CD4-positive, alpha-beta T cell treated with Interleukin-17A for 4 hours (primary cell): ENCODE results near the gene REXO5.
"Not testable (repeated sequence)": the region's sequence is repeated elsewhere in the genome, so short reads cannot be mapped to it uniquely, and the experiment has no call there.

Experiments used
- DNase-seq: peaks from one replicate; pipeline ENCODE4 v3.0.0-alpha.2; 2020; ENCODE audit warnings: mixed read lengths

Gene REXO5

GRCh38 chr16:20801278-20801677, 5.0 kb upstream of the REXO5 start:
- DNase-seq: no peak

- DNase-seq: no peak
Observed at GRCh38 chr16:20803192-20803560, 3.2 kb upstream of the REXO5 start.

GRCh38 chr16:20803561-20804214, 2.6 kb upstream of the REXO5 start:
- DNase-seq: no peak

GRCh38 chr16:20805684-20806167, 601 bp upstream of the REXO5 start:
- not testable (repeated sequence) for DNase-seq

GRCh38 chr16:20807862-20808261, 1.5 kb downstream of the REXO5 start:
- no peak for DNase-seq

- no peak for DNase-seq
Observed at GRCh38 chr16:20811889-20812439, 5.6 kb downstream of the REXO5 start.

GRCh38 chr16:20812510-20812909, 6.2 kb downstream of the REXO5 start:
- DNase-seq: no peak

- no peak for DNase-seq
Observed at GRCh38 chr16:20814784-20815183, 8.5 kb downstream of the REXO5 start.

- no peak for DNase-seq
Observed at GRCh38 chr16:20818929-20819585, 12.7 kb downstream of the REXO5 start.

- DNase-seq: no peak
Observed at GRCh38 chr16:20821682-20822081, 15.4 kb downstream of the REXO5 start.

- no peak for DNase-seq
Observed at GRCh38 chr16:20822521-20823325, 16.4 kb downstream of the REXO5 start.

- no peak for DNase-seq
Observed at GRCh38 chr16:20826039-20826566, 19.8 kb downstream of the REXO5 start.

- no peak for DNase-seq
Observed at GRCh38 chr16:20829536-20829935, 23.2 kb downstream of the REXO5 start.

- no peak for DNase-seq
Observed at GRCh38 chr16:20830372-20830771, 24.0 kb downstream of the REXO5 start.

GRCh38 chr16:20833086-20833485, 26.8 kb downstream of the REXO5 start:
- DNase-seq: no peak

GRCh38 chr16:20838240-20838639, 31.9 kb downstream of the REXO5 start:
- no peak for DNase-seq

GRCh38 chr16:20839504-20839903, 33.2 kb downstream of the REXO5 start:
- DNase-seq: no peak

- DNase-seq: no peak
Observed at GRCh38 chr16:20844054-20844453, 37.7 kb downstream of the REXO5 start.

GRCh38 chr16:20844588-20844987, 38.3 kb downstream of the REXO5 start:
- DNase-seq: peak; percentile 53

GRCh38 chr16:20846030-20846429, 39.7 kb downstream of the REXO5 start:
- DNase-seq: no peak

- no peak for DNase-seq
Observed at GRCh38 chr16:20846551-20846950, 40.2 kb downstream of the REXO5 start.

- no peak for DNase-seq
Observed at GRCh38 chr16:20847550-20847949, 41.2 kb downstream of the REXO5 start.
